Glutamatergic neuron (in vitro differentiated cells): ENCODE results near the gene RAD51B. TPM values are rescaled to one million over a fixed set of nuclear protein-coding genes. Genes with fewer than 3 reads are reported as not detected.

Source experiments
- DNase-seq: peaks from one replicate; pipeline ENCODE4 v3.0.0; 2022
- H3K27ac Mint-ChIP-seq: one replicate; pipeline ENCODE4 v1.8.0; 2020; ENCODE audit warnings: mild to moderate bottlenecking, mixed read lengths, inconsistent platforms; ENCODE audit not compliant: unreplicated experiment
- H3K27me3 Mint-ChIP-seq: one replicate; pipeline ENCODE4 v1.8.0; 2020; ENCODE audit warnings: mild to moderate bottlenecking, moderate library complexity, mixed read lengths, inconsistent platforms; ENCODE audit not compliant: unreplicated experiment
- H3K36me3 Mint-ChIP-seq: one replicate; pipeline ENCODE4 v1.8.0; 2020; ENCODE audit warnings: mild to moderate bottlenecking, mixed read lengths, inconsistent platforms; ENCODE audit not compliant: unreplicated experiment
- H3K4me1 Mint-ChIP-seq: one replicate; pipeline ENCODE4 v1.8.0; 2020; ENCODE audit warnings: mild to moderate bottlenecking, low read depth, mixed read lengths, inconsistent platforms; ENCODE audit not compliant: unreplicated experiment
- H3K4me3 Mint-ChIP-seq: one replicate; pipeline ENCODE4 v1.8.0; 2020; ENCODE audit warnings: mild to moderate bottlenecking, mixed read lengths, inconsistent platforms; ENCODE audit not compliant: unreplicated experiment
- H3K9me3 Mint-ChIP-seq: one replicate; pipeline ENCODE4 v1.8.0; 2020; ENCODE audit warnings: mild to moderate bottlenecking, moderate library complexity, mixed read lengths, inconsistent platforms; ENCODE audit not compliant: unreplicated experiment
- total RNA-seq: library from RNA; stranded (reverse); fragmentation: NEBNext Ultra II Directional; extraction: Animal tissue kit (Norgen Biotek cat#: 25700); gene quantifications from one replicate; pipeline ENCODE4 v1.2.1, GENCODE V29; 2021; ENCODE audit not compliant: unreplicated experiment
- TF ChIP-seq, protein P1 (sequence below): fragments of 200-600 bp; sonication (generic); IDR thresholded peaks from one replicate; pipeline ENCODE4 v1.5.0; 2021; ENCODE audit not compliant: partially characterized antibody, unreplicated experiment

Gene RAD51B
- total RNA-seq, 1 donor from 2014 or later: 9.7 TPM

DNA sequence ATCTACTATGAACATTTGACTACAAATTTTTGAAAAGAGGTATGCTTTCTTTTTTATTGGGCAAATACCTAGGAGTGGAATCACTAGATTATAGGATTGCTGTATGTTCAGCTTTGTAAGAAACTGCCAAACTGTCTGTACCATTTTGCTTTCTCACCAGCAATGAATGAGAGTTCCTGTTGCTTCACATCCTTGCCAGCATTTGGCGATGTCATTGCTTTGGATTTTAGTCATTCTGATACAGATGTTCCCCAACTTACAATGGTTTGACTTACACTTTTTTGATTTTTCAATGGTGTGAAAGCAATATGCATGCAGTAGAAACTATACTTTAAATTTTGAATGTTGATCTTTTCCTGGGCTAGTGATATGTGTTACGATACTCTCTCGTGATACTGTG, 328.7 kb downstream of the RAD51B start:
- Mint-ChIP-seq H3K4me3 (no peak overlapping the region), H3K27me3 (no peaks in the 10 kb centered on the region), H3K27ac (no peak overlapping the region), H3K36me3 (peaks cover 16% of the 10 kb centered on the region), H3K4me1 (peaks cover 4% of the 10 kb centered on the region), H3K9me3 (no peaks in the 10 kb centered on the region)
- DNase-seq: no peak
- TF ChIP-seq, protein P1, sequence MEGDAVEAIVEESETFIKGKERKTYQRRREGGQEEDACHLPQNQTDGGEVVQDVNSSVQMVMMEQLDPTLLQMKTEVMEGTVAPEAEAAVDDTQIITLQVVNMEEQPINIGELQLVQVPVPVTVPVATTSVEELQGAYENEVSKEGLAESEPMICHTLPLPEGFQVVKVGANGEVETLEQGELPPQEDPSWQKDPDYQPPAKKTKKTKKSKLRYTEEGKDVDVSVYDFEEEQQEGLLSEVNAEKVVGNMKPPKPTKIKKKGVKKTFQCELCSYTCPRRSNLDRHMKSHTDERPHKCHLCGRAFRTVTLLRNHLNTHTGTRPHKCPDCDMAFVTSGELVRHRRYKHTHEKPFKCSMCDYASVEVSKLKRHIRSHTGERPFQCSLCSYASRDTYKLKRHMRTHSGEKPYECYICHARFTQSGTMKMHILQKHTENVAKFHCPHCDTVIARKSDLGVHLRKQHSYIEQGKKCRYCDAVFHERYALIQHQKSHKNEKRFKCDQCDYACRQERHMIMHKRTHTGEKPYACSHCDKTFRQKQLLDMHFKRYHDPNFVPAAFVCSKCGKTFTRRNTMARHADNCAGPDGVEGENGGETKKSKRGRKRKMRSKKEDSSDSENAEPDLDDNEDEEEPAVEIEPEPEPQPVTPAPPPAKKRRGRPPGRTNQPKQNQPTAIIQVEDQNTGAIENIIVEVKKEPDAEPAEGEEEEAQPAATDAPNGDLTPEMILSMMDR: no peak

DNA sequence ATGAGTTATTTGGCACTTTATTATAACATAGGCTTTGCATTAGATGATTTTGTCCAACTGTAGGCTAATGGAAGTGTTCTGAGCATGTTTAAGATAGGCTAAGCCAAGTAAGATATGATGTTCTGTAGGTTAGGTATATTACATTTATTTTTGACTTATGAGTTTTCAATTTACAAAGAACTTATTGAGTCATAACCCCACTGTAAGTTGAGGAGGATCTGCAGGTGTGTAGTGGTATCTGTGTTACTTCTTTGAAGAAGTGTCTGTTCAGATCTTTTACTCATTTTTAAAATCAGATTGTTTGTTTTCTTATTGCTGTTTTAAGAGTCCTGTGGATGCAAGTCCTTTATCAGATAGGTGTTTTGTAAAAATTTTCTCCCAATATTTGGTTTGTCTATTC, 329.2 kb downstream of the RAD51B start:
- Mint-ChIP-seq H3K9me3 (no peaks in the 10 kb centered on the region), H3K36me3 (peaks cover 16% of the 10 kb centered on the region), H3K4me1 (peaks cover 4% of the 10 kb centered on the region), H3K4me3 (no peak overlapping the region), H3K27me3 (no peaks in the 10 kb centered on the region), H3K27ac (no peak overlapping the region)
- TF ChIP-seq, protein P1: no peak
- DNase-seq: no peak

DNA sequence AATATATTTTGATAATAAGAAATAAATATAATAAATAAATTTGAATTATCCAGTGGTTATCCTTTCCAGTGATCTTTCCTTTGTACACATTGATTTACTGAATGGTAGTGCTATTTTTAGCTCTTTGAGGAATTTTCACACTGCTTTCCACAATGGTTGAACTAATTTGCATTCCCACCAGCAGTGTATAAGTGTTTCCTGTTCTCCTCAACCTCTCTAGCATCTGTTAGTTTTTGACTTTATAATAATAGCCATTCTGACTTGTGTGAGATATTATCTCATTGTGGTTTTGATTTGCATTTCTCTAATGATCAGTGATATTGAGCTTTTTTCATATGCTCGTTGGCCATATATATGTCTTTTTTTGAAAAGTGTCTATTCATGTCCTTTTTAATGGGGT, 333.7 kb downstream of the RAD51B start:
- no peaks in the 10 kb centered on the region for H3K4me1 Mint-ChIP-seq

DNA sequence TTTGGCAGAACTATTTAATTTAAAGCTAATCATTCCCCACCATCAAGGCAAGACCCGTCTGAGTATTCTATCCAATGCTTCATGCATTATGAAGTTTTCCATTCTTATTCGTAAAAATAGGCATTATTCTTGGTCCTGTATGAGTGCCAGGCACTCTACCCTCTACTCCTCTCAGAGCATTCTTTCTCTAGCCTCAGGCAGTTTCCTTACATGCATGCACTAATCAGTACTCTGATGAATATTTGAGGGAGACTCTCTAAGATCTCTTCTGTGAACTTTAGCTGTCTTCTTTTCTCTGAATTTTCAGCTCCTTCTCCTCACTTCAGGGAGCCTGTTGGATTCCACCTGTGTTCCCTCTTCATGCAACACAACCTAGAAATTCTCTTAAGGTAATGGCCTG, 334.7 kb downstream of the RAD51B start:
- no peak for DNase-seq
- peaks cover 12% of the 10 kb centered on the region for H3K36me3 Mint-ChIP-seq

More for the DNA sequence above, 333.7 kb downstream of the RAD51B start:
- Mint-ChIP-seq H3K27me3 (no peaks in the 10 kb centered on the region), H3K27ac (no peak overlapping the region), H3K4me3 (no peak overlapping the region), H3K36me3 (peaks cover 15% of the 10 kb centered on the region), H3K9me3 (no peaks in the 10 kb centered on the region)
- TF ChIP-seq, protein P1: no peak
- DNase-seq: no peak

DNA sequence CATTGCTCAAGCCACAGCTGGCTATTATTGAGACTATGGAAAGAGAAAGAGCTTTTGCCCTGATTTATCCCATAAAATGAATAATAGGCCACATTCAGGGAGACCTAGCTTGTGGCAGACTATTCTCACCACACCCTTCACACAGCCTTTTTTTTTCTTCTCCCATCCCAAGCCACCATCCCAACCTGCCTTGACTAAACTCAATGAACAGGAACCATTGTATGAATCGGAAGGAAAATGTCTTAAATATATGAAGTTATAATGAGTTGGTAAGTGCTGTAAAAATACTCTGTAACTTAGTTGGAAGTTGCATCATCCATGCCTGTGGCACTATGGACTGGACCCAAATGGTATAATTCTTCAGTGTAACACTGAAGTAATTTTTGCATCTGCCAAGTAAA, 338.4 kb downstream of the RAD51B start:
- Mint-ChIP-seq H3K9me3 (no peaks in the 10 kb centered on the region), H3K36me3 (no peaks in the 10 kb centered on the region), H3K27me3 (no peaks in the 10 kb centered on the region), H3K4me3 (no peak overlapping the region), H3K27ac (no peak overlapping the region), H3K4me1 (no peaks in the 10 kb centered on the region)
- no peak for DNase-seq
- TF ChIP-seq, protein P1: no peak

More for the DNA sequence above, 334.7 kb downstream of the RAD51B start:
- Mint-ChIP-seq H3K9me3 (no peaks in the 10 kb centered on the region), H3K27me3 (no peaks in the 10 kb centered on the region), H3K27ac (no peak overlapping the region), H3K4me1 (no peaks in the 10 kb centered on the region), H3K4me3 (no peak overlapping the region)
- TF ChIP-seq, protein P1: no peak
